Tibial nerve (tissue), 3 donors: Measurements from ENCODE around the gene ACADS.

Source experiments
- EP300 ChIP-seq, 2 donors: sonication (generic); formaldehyde crosslinking; IDR thresholded peaks; one replicate each; pipeline ENCODE4 v1.6.1; 2017; ENCODE audit warnings: antibody characterized with exemption in 2 of 2, mild to moderate bottlenecking in 1 of 2
- POLR2A ChIP-seq, 2 donors: fragments of 450-650 bp; IDR thresholded peaks; one replicate each; pipeline ENCODE4 v1.6.1; 2017; ENCODE audit warnings: antibody characterized with exemption in 2 of 2, mild to moderate bottlenecking in 2 of 2, moderate library complexity in 2 of 2

- TF ChIP-seq POLR2A (IDR thresholded peaks at IDR 0.05), result no peak
- TF ChIP-seq EP300 (IDR thresholded peaks at IDR 0.05), result no peak
Observed at GRCh38 chr12:120708651-120709050, 17.0 kb upstream of the ACADS start.
